Peyer's patch (tissue), 4 donors: Measurements from ENCODE around the gene ADCY9.

Source experiments
- POLR2A ChIP-seq, 2 donors: fragments of 450-650 bp; IDR thresholded peaks; one replicate each; pipeline ENCODE4 v1.5.1; 2017; ENCODE audit warnings: antibody characterized with exemption in 2 of 2, mild to moderate bottlenecking in 2 of 2, moderate library complexity in 2 of 2
- TF ChIP-seq, protein P1 (sequence below), 6 experiments: fragments of 450-650 bp in 4 of 6; fragments of 200-600 bp in 2 of 6; sonication (generic) in 1 of 6; IDR thresholded peaks; one replicate each; pipeline ENCODE4 v1.5.1; 2017 to 2019; ENCODE audit warnings: antibody characterized with exemption in 6 of 6, mild to moderate bottlenecking in 3 of 6, moderate library complexity in 1 of 6

DNA sequence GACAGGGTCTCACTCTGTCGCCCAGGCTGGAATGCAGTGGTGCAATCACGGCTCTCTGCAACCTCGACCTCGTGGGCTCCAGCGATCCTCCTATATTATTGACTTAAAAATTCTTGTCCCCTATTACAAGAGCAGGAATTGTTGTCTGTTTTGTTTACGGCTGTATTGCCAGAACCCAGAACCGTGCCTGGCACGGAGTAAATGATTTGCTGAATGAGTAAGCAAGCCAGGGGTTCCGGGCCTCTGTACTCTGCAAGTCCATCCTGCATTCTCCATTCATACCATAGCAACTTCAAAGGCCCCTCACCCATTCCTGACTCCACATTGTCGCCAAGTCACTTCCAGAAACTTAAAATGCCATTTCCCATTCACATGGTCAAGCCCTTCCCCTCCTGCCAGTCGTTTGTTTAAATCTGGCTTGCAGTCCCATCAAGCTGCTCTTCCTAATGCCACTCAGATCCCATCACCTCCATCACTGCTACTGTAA, 6.9 kb downstream of the ADCY9 start:
- TF ChIP-seq POLR2A (IDR thresholded peaks at IDR 0.05): no peak
- TF ChIP-seq, protein P1, sequence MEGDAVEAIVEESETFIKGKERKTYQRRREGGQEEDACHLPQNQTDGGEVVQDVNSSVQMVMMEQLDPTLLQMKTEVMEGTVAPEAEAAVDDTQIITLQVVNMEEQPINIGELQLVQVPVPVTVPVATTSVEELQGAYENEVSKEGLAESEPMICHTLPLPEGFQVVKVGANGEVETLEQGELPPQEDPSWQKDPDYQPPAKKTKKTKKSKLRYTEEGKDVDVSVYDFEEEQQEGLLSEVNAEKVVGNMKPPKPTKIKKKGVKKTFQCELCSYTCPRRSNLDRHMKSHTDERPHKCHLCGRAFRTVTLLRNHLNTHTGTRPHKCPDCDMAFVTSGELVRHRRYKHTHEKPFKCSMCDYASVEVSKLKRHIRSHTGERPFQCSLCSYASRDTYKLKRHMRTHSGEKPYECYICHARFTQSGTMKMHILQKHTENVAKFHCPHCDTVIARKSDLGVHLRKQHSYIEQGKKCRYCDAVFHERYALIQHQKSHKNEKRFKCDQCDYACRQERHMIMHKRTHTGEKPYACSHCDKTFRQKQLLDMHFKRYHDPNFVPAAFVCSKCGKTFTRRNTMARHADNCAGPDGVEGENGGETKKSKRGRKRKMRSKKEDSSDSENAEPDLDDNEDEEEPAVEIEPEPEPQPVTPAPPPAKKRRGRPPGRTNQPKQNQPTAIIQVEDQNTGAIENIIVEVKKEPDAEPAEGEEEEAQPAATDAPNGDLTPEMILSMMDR (IDR thresholded peaks at IDR 0.05): no peak
